Measurements from ENCODE around the gene PRMT6.
"Not testable (repeated sequence)": the region's sequence is repeated elsewhere in the genome, so short reads cannot be mapped to it uniquely, and the experiment has no call there.

PRMT6 gene

DNA sequence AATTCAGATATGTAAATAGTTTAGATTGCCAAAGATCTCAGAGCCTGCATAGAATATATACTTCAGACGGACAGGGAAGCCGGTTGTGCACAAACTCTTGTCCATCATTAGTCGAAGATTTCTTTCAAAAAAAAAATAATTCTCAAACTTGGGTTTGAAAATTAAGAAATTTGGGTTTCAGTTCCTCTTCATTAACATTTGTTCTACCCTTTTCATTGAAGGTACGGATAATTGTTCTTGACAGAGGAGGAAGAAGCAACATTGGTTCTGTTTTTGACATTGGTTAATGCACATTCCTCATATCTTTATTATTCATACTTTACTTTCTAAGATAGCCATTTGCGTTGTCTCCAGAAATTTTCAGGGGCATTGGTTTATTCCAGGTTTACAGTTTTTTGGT lies 38.0 kb upstream of the PRMT6 start:
- no peaks in the 10 kb centered on the region for H3K79me1 ChIP-seq (ENCODE audit: low read depth, low read length)
- H4K8ac ChIP-seq (ENCODE audit: low read depth, low read length): no peak overlapping the region
- H3K27ac ChIP-seq (replicated peaks; ENCODE audit: low read length): no peak overlapping the region
- WGBS, 2 donors (ENCODE audit: extremely low coverage in 2 of 2, insufficient read length in 2 of 2, insufficient replicate concordance in 1 of 2): no CpG with 5 or more reads among the region's 5 CpGs
- H2BK5ac ChIP-seq (ENCODE audit: low read length): no peak overlapping the region
- no peak overlapping the region for H2BK120ac ChIP-seq (ENCODE audit: low read depth, low read length)
- H3K36me3 ChIP-seq (replicated peaks in 1 of 2; ENCODE audit: control insufficient read depth in 2 of 2, insufficient read depth in 2 of 2, low read length in 2 of 2): no peaks in the 10 kb centered on the region
- no peak overlapping the region for H3K4ac ChIP-seq (ENCODE audit: low read length)
- no peak overlapping the region for H2AK5ac ChIP-seq (ENCODE audit: low read depth, low read length)
- H2BK15ac ChIP-seq (ENCODE audit: low read length): no peak overlapping the region
- no peak overlapping the region for H3K4me3 ChIP-seq (ENCODE audit: low read length in 2 of 2)
- no peak overlapping the region for H4K91ac ChIP-seq (ENCODE audit: low read depth, low read length, poor library complexity)
- no peaks in the 10 kb centered on the region for H3K9me3 ChIP-seq (replicated peaks in 1 of 2; ENCODE audit: control insufficient read depth in 2 of 2, insufficient read depth in 1 of 2, low read depth in 1 of 2, low read length in 2 of 2)
- no peaks in the 10 kb centered on the region for H3K27me3 ChIP-seq (ENCODE audit: control insufficient read depth in 3 of 3, insufficient read depth in 3 of 3, low read depth in 1 of 3, low read length in 3 of 3)
- H3K14ac ChIP-seq (ENCODE audit: low read length): no peak overlapping the region
- H2AFZ ChIP-seq (ENCODE audit: low read length): no peak overlapping the region
- H3K23ac ChIP-seq (ENCODE audit: low read depth, low read length, poor library complexity): no peak overlapping the region
- no peak overlapping the region for H3K9ac ChIP-seq (ENCODE audit: low read depth, low read length, poor library complexity)
- no peak for DNase-seq (ENCODE audit: low spot score)
- no peaks in the 10 kb centered on the region for H3K4me1 ChIP-seq (ENCODE audit: control insufficient read depth in 2 of 2, insufficient read depth in 1 of 2, low read depth in 1 of 2, low read length in 2 of 2)
- no peak overlapping the region for H3K4me2 ChIP-seq (ENCODE audit: insufficient read depth, low read length, poor library complexity, severe bottlenecking)
- H3K18ac ChIP-seq (ENCODE audit: low read length): no peak overlapping the region
- H2BK12ac ChIP-seq (ENCODE audit: low read length): no peak overlapping the region

DNA sequence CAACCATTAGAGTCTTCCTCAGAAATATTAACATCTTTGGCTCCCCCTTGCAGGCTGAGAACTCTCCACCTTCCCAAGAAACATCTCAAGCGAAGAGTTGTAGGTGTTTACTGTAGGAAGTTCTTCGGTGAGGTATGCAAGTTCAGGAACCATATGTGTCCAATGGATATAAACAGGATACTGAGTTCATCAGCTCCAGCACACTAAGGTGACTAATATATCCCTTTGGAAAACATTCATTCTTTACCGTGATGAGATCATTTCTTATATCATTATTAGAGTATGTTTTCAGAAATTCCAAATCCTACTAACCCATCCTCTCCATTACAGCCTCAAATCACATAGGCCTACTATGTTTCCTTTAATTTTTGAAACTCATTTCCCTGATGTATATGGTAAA lies 37.3 kb upstream of the PRMT6 start:
- no peak for DNase-seq (ENCODE audit: low spot score)
- H3K23ac ChIP-seq (ENCODE audit: low read depth, low read length, poor library complexity): no peak overlapping the region
- no peaks in the 10 kb centered on the region for H3K9me3 ChIP-seq (replicated peaks in 1 of 2; ENCODE audit: control insufficient read depth in 2 of 2, insufficient read depth in 1 of 2, low read depth in 1 of 2, low read length in 2 of 2)
- H3K36me3 ChIP-seq (replicated peaks in 1 of 2; ENCODE audit: control insufficient read depth in 2 of 2, insufficient read depth in 2 of 2, low read length in 2 of 2): no peaks in the 10 kb centered on the region
- H3K9ac ChIP-seq (ENCODE audit: low read depth, low read length, poor library complexity): no peak overlapping the region
- no peak overlapping the region for H3K18ac ChIP-seq (ENCODE audit: low read length)
- no peaks in the 10 kb centered on the region for H3K4me1 ChIP-seq (ENCODE audit: control insufficient read depth in 2 of 2, insufficient read depth in 1 of 2, low read depth in 1 of 2, low read length in 2 of 2)
- no peaks in the 10 kb centered on the region for H3K79me1 ChIP-seq (ENCODE audit: low read depth, low read length)
- no peak overlapping the region for H3K4me3 ChIP-seq (ENCODE audit: low read length in 2 of 2)
- H4K8ac ChIP-seq (ENCODE audit: low read depth, low read length): no peak overlapping the region
- no peak overlapping the region for H3K27ac ChIP-seq (replicated peaks; ENCODE audit: low read length)
- H3K14ac ChIP-seq (ENCODE audit: low read length): no peak overlapping the region
- no CpG with 5 or more reads among the region's 3 CpGs for WGBS, 2 donors (ENCODE audit: extremely low coverage in 2 of 2, insufficient read length in 2 of 2, insufficient replicate concordance in 1 of 2)
- no peak overlapping the region for H2BK12ac ChIP-seq (ENCODE audit: low read length)
- H2BK5ac ChIP-seq (ENCODE audit: low read length): no peak overlapping the region
- no peak overlapping the region for H2AK5ac ChIP-seq (ENCODE audit: low read depth, low read length)
- no peak overlapping the region for H2AFZ ChIP-seq (ENCODE audit: low read length)
- no peak overlapping the region for H4K91ac ChIP-seq (ENCODE audit: low read depth, low read length, poor library complexity)
- H3K4ac ChIP-seq (ENCODE audit: low read length): no peak overlapping the region
- H3K4me2 ChIP-seq (ENCODE audit: insufficient read depth, low read length, poor library complexity, severe bottlenecking): no peak overlapping the region
- no peaks in the 10 kb centered on the region for H3K27me3 ChIP-seq (ENCODE audit: control insufficient read depth in 3 of 3, insufficient read depth in 3 of 3, low read depth in 1 of 3, low read length in 3 of 3)
- no peak overlapping the region for H2BK120ac ChIP-seq (ENCODE audit: low read depth, low read length)
- no peak overlapping the region for H2BK15ac ChIP-seq (ENCODE audit: low read length)

DNA sequence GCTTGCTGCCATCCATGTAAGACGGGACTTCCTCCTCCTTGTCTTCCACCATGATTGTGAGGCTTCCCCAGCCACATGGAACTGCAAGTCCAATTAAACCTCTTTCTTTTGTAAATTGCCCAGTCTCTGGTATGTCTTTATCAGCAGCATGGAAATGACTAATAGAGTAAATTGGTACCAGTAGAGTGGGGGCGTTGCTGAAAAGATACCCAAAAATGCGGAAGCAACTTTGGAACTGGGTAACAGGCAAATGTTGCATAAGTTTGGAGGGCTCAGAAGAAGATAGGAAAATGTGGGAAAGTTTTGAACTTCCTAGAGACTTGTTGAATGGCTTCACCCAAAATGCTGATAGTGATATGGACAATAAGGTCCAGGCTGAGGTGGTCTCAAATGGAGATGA lies 17.6 kb upstream of the PRMT6 start:
- not testable (repeated sequence) for H2BK5ac ChIP-seq (ENCODE audit: low read length); H3K23ac ChIP-seq (ENCODE audit: low read depth, low read length, poor library complexity); H2AK5ac ChIP-seq (ENCODE audit: low read depth, low read length); H3K4ac ChIP-seq (ENCODE audit: low read length); H2BK12ac ChIP-seq (ENCODE audit: low read length); H3K4me3 ChIP-seq (ENCODE audit: low read length in 2 of 2); H4K8ac ChIP-seq (ENCODE audit: low read depth, low read length); H2BK15ac ChIP-seq (ENCODE audit: low read length); H3K9ac ChIP-seq (ENCODE audit: low read depth, low read length, poor library complexity); H2BK120ac ChIP-seq (ENCODE audit: low read depth, low read length); DNase-seq (ENCODE audit: low spot score); H2AFZ ChIP-seq (ENCODE audit: low read length); H3K27ac ChIP-seq (replicated peaks; ENCODE audit: low read length); H4K91ac ChIP-seq (ENCODE audit: low read depth, low read length, poor library complexity); H3K4me1 ChIP-seq (ENCODE audit: control insufficient read depth in 2 of 2, insufficient read depth in 1 of 2, low read depth in 1 of 2, low read length in 2 of 2); H3K18ac ChIP-seq (ENCODE audit: low read length); H3K14ac ChIP-seq (ENCODE audit: low read length); H3K9me3 ChIP-seq (replicated peaks in 1 of 2; ENCODE audit: control insufficient read depth in 2 of 2, insufficient read depth in 1 of 2, low read depth in 1 of 2, low read length in 2 of 2); H3K79me1 ChIP-seq (ENCODE audit: low read depth, low read length); H3K4me2 ChIP-seq (ENCODE audit: insufficient read depth, low read length, poor library complexity, severe bottlenecking); H3K36me3 ChIP-seq (replicated peaks in 1 of 2; ENCODE audit: control insufficient read depth in 2 of 2, insufficient read depth in 2 of 2, low read length in 2 of 2); H3K27me3 ChIP-seq (ENCODE audit: control insufficient read depth in 3 of 3, insufficient read depth in 3 of 3, low read depth in 1 of 3, low read length in 3 of 3)
- no CpG with 5 or more reads among the region's 3 CpGs for WGBS, 2 donors (ENCODE audit: extremely low coverage in 2 of 2, insufficient read length in 2 of 2, insufficient replicate concordance in 1 of 2)

DNA sequence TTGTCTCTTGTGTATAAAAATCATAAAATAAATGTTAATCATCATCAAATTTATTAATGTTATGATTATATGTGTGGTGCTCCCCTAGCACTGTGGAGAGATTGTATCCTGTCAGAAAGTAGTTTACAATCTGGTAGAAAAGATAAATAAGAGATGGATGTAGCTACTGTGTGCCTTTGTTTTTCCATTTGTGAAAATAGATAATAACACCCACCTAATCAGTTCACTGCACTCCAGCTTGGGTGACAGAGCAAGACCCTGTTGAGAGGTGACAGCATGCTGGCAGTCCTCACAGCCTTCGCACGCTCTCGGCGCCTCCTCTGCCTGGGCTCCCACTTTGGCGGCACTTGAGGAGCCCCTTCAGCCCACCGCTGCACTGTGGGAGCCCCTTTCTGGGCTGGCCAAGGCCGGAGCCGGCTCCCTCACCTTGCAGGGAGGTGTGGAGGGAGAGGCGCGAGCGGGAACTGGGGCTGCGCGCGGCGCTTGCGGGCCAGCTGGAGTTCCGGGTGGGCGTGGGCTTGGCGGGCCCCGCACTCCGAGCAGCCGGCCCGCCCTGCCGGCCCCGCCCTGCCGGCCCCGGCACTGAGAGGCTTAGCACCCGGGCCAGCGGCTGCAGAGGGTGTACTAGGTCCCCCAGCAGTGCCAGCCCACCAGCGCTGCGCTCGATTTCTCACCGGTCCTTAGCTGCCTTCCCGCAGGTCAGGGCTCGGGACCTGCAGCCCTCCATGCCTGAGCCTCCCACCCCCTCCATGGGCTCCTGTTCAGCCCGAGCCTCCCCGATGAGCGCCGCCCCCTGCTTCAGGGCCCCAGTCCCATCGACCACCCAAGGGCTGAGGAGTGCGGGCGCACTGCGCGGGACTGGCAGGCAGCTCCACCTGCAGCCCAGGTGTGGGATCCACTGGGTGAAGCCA lies 11.9 kb upstream of the PRMT6 start:
- H2AFZ ChIP-seq (ENCODE audit: low read length); H3K4ac ChIP-seq (ENCODE audit: low read length); H2BK15ac ChIP-seq (ENCODE audit: low read length); H3K36me3 ChIP-seq (replicated peaks in 1 of 2; ENCODE audit: control insufficient read depth in 2 of 2, insufficient read depth in 2 of 2, low read length in 2 of 2); H3K23ac ChIP-seq (ENCODE audit: low read depth, low read length, poor library complexity); H3K9me3 ChIP-seq (replicated peaks in 1 of 2; ENCODE audit: control insufficient read depth in 2 of 2, insufficient read depth in 1 of 2, low read depth in 1 of 2, low read length in 2 of 2); H2BK5ac ChIP-seq (ENCODE audit: low read length); H3K4me2 ChIP-seq (ENCODE audit: insufficient read depth, low read length, poor library complexity, severe bottlenecking); H3K4me3 ChIP-seq (ENCODE audit: low read length in 2 of 2); DNase-seq (ENCODE audit: low spot score); H3K18ac ChIP-seq (ENCODE audit: low read length); H2BK12ac ChIP-seq (ENCODE audit: low read length); H4K91ac ChIP-seq (ENCODE audit: low read depth, low read length, poor library complexity); H3K4me1 ChIP-seq (ENCODE audit: control insufficient read depth in 2 of 2, insufficient read depth in 1 of 2, low read depth in 1 of 2, low read length in 2 of 2); H3K27me3 ChIP-seq (ENCODE audit: control insufficient read depth in 3 of 3, insufficient read depth in 3 of 3, low read depth in 1 of 3, low read length in 3 of 3); H4K8ac ChIP-seq (ENCODE audit: low read depth, low read length); H3K9ac ChIP-seq (ENCODE audit: low read depth, low read length, poor library complexity); H3K79me1 ChIP-seq (ENCODE audit: low read depth, low read length); H3K27ac ChIP-seq (replicated peaks; ENCODE audit: low read length); H2BK120ac ChIP-seq (ENCODE audit: low read depth, low read length); H2AK5ac ChIP-seq (ENCODE audit: low read depth, low read length); H3K14ac ChIP-seq (ENCODE audit: low read length): not testable (repeated sequence)
- no CpG with 5 or more reads among the region's 44 CpGs for WGBS, 2 donors (ENCODE audit: extremely low coverage in 2 of 2, insufficient read length in 2 of 2, insufficient replicate concordance in 1 of 2)

Measured in neuronal stem cell (in vitro differentiated cells).